ENCODE results near the gene CIDEB.

The CIDEB gene

DNA sequence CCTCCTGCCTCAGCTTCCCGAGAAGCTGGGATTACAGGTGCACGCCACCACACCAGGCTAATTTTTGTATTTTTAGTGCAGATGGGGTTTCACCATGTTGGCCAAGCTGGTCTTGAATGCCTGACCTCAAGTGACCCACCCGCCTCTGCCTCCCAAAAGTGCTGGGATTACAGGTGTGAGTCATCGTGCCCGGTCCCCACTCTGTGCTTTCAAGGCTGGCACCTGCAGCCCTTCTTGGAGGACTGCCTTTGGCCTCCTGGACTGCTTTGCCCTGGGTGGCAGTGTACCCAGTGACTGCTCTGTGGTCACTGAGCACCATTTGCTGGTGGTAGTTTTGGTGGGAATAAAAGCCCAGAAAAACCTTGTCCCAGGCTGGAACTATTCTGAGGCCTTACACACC lies 20.8 kb downstream of the CIDEB start:
- H3K4me2 ChIP-seq = no peak overlapping the region

DNA sequence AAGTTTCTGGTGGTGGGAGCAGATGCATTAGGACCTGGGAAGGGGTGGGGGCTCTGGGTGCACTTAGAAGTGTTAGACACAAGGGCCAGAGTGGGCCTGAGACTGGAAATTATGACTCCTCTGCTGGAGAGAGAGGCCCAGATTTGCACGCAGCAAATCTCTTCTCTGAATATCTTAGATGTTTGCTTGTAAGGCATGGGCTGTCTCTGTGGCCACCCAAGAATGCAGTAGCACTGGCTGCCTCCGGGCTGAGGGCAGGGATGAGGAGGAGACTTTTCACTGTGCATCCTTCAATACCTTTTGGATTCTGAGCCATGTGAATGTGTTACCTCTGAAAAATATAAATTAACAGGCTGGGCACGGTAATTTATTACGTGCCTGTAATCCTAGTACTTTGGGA lies 22.4 kb downstream of the CIDEB start:
- H3K79me2 ChIP-seq (ENCODE audit: insufficient read depth, low read depth) = no peaks in the 10 kb centered on the region
- H3K36me3 ChIP-seq (ENCODE audit: insufficient read depth) = no peaks in the 10 kb centered on the region
- no peak overlapping the region for H3K4me3 ChIP-seq (IDR thresholded peaks at IDR 0.05; ENCODE audit: insufficient read depth, low read depth, low read length)
- H3K27me3 ChIP-seq (ENCODE audit: insufficient read depth, low read depth) = no peaks in the 10 kb centered on the region
- H2AFZ ChIP-seq (ENCODE audit: low read depth) = no peak overlapping the region
- H3K27ac ChIP-seq = no peak overlapping the region
- H4K20me1 ChIP-seq (ENCODE audit: insufficient read depth) = no peaks in the 10 kb centered on the region
- no peak overlapping the region for H3K4me2 ChIP-seq
- no peaks in the 10 kb centered on the region for H3K4me1 ChIP-seq (ENCODE audit: low read depth, poor library complexity, severe bottlenecking)
- no peak overlapping the region for H3K9ac ChIP-seq
- TF ChIP-seq, protein P1, sequence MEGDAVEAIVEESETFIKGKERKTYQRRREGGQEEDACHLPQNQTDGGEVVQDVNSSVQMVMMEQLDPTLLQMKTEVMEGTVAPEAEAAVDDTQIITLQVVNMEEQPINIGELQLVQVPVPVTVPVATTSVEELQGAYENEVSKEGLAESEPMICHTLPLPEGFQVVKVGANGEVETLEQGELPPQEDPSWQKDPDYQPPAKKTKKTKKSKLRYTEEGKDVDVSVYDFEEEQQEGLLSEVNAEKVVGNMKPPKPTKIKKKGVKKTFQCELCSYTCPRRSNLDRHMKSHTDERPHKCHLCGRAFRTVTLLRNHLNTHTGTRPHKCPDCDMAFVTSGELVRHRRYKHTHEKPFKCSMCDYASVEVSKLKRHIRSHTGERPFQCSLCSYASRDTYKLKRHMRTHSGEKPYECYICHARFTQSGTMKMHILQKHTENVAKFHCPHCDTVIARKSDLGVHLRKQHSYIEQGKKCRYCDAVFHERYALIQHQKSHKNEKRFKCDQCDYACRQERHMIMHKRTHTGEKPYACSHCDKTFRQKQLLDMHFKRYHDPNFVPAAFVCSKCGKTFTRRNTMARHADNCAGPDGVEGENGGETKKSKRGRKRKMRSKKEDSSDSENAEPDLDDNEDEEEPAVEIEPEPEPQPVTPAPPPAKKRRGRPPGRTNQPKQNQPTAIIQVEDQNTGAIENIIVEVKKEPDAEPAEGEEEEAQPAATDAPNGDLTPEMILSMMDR (conservative IDR thresholded peaks at IDR 0.05; ENCODE audit: low read depth, low read length) = no peak

More for the DNA sequence above, 20.8 kb downstream of the CIDEB start:
- H4K20me1 ChIP-seq (ENCODE audit: insufficient read depth) = no peaks in the 10 kb centered on the region
- no peak overlapping the region for H3K4me3 ChIP-seq (IDR thresholded peaks at IDR 0.05; ENCODE audit: insufficient read depth, low read depth, low read length)
- H3K79me2 ChIP-seq (ENCODE audit: insufficient read depth, low read depth) = no peaks in the 10 kb centered on the region
- no peak overlapping the region for H3K9ac ChIP-seq
- TF ChIP-seq, protein P1 (conservative IDR thresholded peaks at IDR 0.05; ENCODE audit: low read depth, low read length) = no peak
- no peaks in the 10 kb centered on the region for H3K4me1 ChIP-seq (ENCODE audit: low read depth, poor library complexity, severe bottlenecking)
- H3K36me3 ChIP-seq (ENCODE audit: insufficient read depth) = no peaks in the 10 kb centered on the region
- no peak overlapping the region for H2AFZ ChIP-seq (ENCODE audit: low read depth)
- H3K27ac ChIP-seq = no peak overlapping the region
- H3K27me3 ChIP-seq (ENCODE audit: insufficient read depth, low read depth) = no peaks in the 10 kb centered on the region

DNA sequence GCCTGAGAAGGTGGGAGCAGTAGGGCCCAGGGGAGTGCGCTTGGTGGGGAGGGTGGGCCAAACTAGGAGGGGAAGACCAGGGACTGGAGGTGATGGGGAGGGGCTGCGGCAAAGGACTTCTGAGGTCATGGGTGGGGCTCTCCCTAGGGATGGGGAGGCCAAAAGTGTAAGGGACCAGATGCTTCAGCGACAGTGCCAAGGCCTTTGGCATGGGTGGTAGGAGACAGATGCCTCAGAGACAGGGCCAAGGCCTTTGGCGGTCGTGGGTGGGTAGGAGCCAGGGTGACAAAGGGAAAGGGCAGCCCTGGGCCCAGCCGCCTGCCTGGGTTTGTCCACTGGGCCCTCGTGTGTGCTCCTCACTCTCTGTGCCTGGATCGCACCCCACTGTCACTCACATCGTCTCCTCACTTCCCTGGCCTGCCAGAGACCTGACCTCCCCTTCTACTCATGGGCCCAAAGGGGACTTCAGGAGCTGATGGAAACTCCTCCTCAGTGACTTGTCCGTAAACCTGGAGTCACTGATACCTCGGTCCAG lies 23.2 kb downstream of the CIDEB start:
- Histone ChIP-seq H3K4me1 (ENCODE audit: low read depth, poor library complexity, severe bottlenecking) (no peaks in the 10 kb centered on the region), H3K9ac (no peak overlapping the region), H4K20me1 (ENCODE audit: insufficient read depth) (no peaks in the 10 kb centered on the region), H3K4me2 (no peak overlapping the region), H3K27me3 (ENCODE audit: insufficient read depth, low read depth) (no peaks in the 10 kb centered on the region), H3K36me3 (ENCODE audit: insufficient read depth) (no peaks in the 10 kb centered on the region), H3K4me3 (IDR thresholded peaks at IDR 0.05; ENCODE audit: insufficient read depth, low read depth, low read length) (no peak overlapping the region), H3K27ac (no peak overlapping the region), H3K79me2 (ENCODE audit: insufficient read depth, low read depth) (no peaks in the 10 kb centered on the region), H2AFZ (ENCODE audit: low read depth) (no peak overlapping the region)
- TF ChIP-seq, protein P1 (conservative IDR thresholded peaks at IDR 0.05; ENCODE audit: low read depth, low read length) = no peak

DNA sequence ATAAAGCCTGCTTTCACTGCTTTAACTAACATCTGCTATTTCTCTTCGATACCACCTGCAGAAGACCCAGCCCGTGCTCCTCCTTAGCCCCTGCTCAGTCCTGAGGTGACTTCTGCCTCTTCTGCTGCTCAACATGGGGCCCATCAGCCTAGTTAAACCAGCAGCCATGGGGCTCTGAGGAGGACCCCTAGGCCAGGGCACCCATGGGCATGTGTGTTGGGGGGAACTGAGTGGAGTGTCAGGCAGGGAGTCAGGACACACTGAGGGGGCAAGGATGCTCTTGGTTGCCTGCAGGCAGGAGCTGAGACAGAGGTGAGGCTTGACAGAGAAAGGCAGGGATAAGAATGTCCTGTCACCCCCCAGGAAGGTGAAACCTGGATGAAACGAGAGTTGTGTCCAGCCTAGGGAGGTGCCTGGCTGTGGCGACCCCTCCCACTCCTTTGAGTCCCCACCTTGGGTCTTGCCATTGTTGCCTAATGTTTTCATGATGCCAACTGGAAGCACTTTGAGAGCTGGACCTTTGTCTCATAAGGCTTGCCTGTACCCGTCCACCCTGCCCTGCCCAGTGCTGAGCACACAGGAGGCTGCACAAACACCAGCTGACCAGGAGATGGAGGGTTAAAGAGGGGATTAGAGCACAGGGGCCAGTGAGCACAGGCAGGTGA lies 23.8 kb downstream of the CIDEB start:
- no peak overlapping the region for H3K4me2 ChIP-seq
- H3K27ac ChIP-seq = no peak overlapping the region
- no peaks in the 10 kb centered on the region for H3K79me2 ChIP-seq (ENCODE audit: insufficient read depth, low read depth)
- no peaks in the 10 kb centered on the region for H3K36me3 ChIP-seq (ENCODE audit: insufficient read depth)
- H2AFZ ChIP-seq (ENCODE audit: low read depth) = no peak overlapping the region
- H3K4me1 ChIP-seq (ENCODE audit: low read depth, poor library complexity, severe bottlenecking) = peaks cover 5% of the 10 kb centered on the region
- H3K27me3 ChIP-seq (ENCODE audit: insufficient read depth, low read depth) = no peaks in the 10 kb centered on the region
- H3K9ac ChIP-seq = no peak overlapping the region
- TF ChIP-seq, protein P1 (conservative IDR thresholded peaks at IDR 0.05; ENCODE audit: low read depth, low read length) = no peak
- H3K4me3 ChIP-seq (IDR thresholded peaks at IDR 0.05; ENCODE audit: insufficient read depth, low read depth, low read length) = no peak overlapping the region
- no peaks in the 10 kb centered on the region for H4K20me1 ChIP-seq (ENCODE audit: insufficient read depth)
